K562 (cell line): Measurements from ENCODE around the gene SFSWAP. TPM values are rescaled to one million over a fixed set of nuclear protein-coding genes. Genes with fewer than 3 reads are reported as not detected.

Experiments
- ATAC-seq: fragments of 200-7000 bp; cut with Tn5 transposase; 3 replicates; pipeline ENCODE4 v1.9.1; 2020; ENCODE audit warnings: moderate library complexity
- BruUV-seq: library from RNA; stranded (reverse); fragments of 400-500 nt; replicated peaks from 2 replicates; lab custom pipeline; 2021; lab: Mats Ljungman, UMichigan
- CTCF ChIA-PET: fragments of 300-600 bp; formaldehyde crosslinking; extraction: SDS; loops from one replicate; lab custom pipeline; 2021; ENCODE audit warnings: low intra/inter-chr PET ratio; lab: Yijun Ruan, JAX
- POLR2A ChIA-PET: fragments of 300-600, 350-650 bp; sonication (Branson Sonifier 250); formaldehyde crosslinking; extraction: SDS; loops from one replicate; lab custom pipeline; 2021; ENCODE audit warnings: antibody characterized with exemption, inconsistent platforms; lab: Yijun Ruan, JAX
- DNase-seq, 4 experiments: peaks; one replicate each; pipeline versions ENCODE4 v3.0.0 to v3.0.0-alpha.2; 2011 to 2018; ENCODE audit warnings: low spot score in 3 of 4, mixed read lengths in 3 of 4; ENCODE audit errors: extremely low read depth in 1 of 4
- FAIRE-seq: peaks from 2 replicates; lab custom pipeline; 2011; peaks lifted over from hg19 to GRCh38; lab: Jason Lieb, UNC
- H2AFZ ChIP-seq: 2 replicates; pipeline ENCODE4 v1.6.0; 2011; ENCODE audit warnings: low read depth, low read length, control low read depth, inconsistent platforms
- H3K27ac ChIP-seq: fragments of 200-600 bp; 3 replicates; pipeline ENCODE4 v1.8.0; 2011; ENCODE audit warnings: low read depth, mild to moderate bottlenecking, control low read depth, inconsistent platforms, low read length, moderate library complexity, mixed read lengths; ENCODE audit errors: extremely low read depth
- H3K27me3 ChIP-seq, 2 experiments: fragments of 300-600 bp in 1 of 2; 2 replicates in 1 of 2; 3 replicates in 1 of 2; pipeline versions ENCODE4 v1.6.0 to v1.8.0; 2011; ENCODE audit warnings: inconsistent platforms in 2 of 2, low read length in 2 of 2, mild to moderate bottlenecking in 1 of 2, mixed read lengths in 1 of 2, moderate library complexity in 1 of 2; ENCODE audit not compliant: control insufficient read depth in 2 of 2, insufficient read depth in 2 of 2
- H3K36me3 ChIP-seq: fragments of 300-600 bp; 3 replicates; pipeline ENCODE4 v1.8.0; 2011; ENCODE audit warnings: mild to moderate bottlenecking, low read length, inconsistent platforms; ENCODE audit not compliant: control insufficient read depth, insufficient read depth
- H3K4me1 ChIP-seq, 2 experiments: fragments of 200-600 bp in 1 of 2; replicated peaks in 1 of 2; 2 replicates in 1 of 2; 3 replicates in 1 of 2; pipeline versions ENCODE4 v1.5.1 to v1.8.0; 2011; ENCODE audit warnings: inconsistent platforms in 2 of 2, low read length in 2 of 2, mild to moderate bottlenecking in 1 of 2, mixed read lengths in 1 of 2, moderate library complexity in 1 of 2; ENCODE audit not compliant: control insufficient read depth in 2 of 2, insufficient read depth in 2 of 2
- H3K4me2 ChIP-seq: 2 replicates; pipeline ENCODE4 v1.6.1; 2011; ENCODE audit warnings: low read length, control low read depth, inconsistent platforms, mixed read lengths; ENCODE audit not compliant: insufficient read depth
- H3K4me3 ChIP-seq: fragments of 200-600 bp; sonication (generic), shearing (Covaris generic); 2 replicates; pipeline ENCODE4 v1.5.1; 2016; ENCODE audit warnings: control low read depth, inconsistent platforms
- H3K79me2 ChIP-seq: fragments of 200-600 bp; 3 replicates; pipeline ENCODE4 v1.8.0; 2011; ENCODE audit warnings: low read length, inconsistent platforms; ENCODE audit not compliant: control insufficient read depth, insufficient read depth
- H3K9ac ChIP-seq, 2 experiments: 2 replicates each; pipeline versions ENCODE4 v1.6.0 to v1.6.1; 2011; ENCODE audit warnings: low read depth in 2 of 2, low read length in 2 of 2, control low read depth in 1 of 2, inconsistent platforms in 1 of 2, mild to moderate bottlenecking in 1 of 2, mixed read lengths in 1 of 2; ENCODE audit not compliant: insufficient read depth in 1 of 2
- H3K9me1 ChIP-seq: one replicate; pipeline ENCODE4 v1.6.0; 2011; ENCODE audit warnings: inconsistent platforms, mild to moderate bottlenecking, low read length, moderate library complexity; ENCODE audit not compliant: control insufficient read depth, insufficient read depth
- H3K9me3 ChIP-seq: replicated peaks from 2 replicates; pipeline ENCODE4 v1.5.1; 2011; ENCODE audit warnings: low read depth, low read length, inconsistent platforms; ENCODE audit not compliant: control insufficient read depth, insufficient read depth
- H4K20me1 ChIP-seq: replicated peaks from 2 replicates; pipeline ENCODE4 v1.6.1; 2011; ENCODE audit warnings: low read length, inconsistent platforms, mixed read lengths; ENCODE audit not compliant: control insufficient read depth, insufficient read depth
- CLOCK ChIP-seq: fragments of 250-450 bp; sonication (Bioruptor Pico); IDR thresholded peaks from 2 replicates; pipeline ENCODE4 v1.4.0; 2020; ENCODE audit warnings: mild to moderate bottlenecking, moderate library complexity, borderline replicate concordance
- HLTF ChIP-seq: fragments of 450-650 bp; IDR thresholded peaks from 2 replicates; pipeline ENCODE4 v1.6.1; 2016
- KDM5B ChIP-seq: fragments of 200-600 bp; sonication (generic); IDR thresholded peaks from 2 replicates; pipeline ENCODE4 v1.6.1; 2012; ENCODE audit warnings: low read depth, mild to moderate bottlenecking, moderate library complexity, low read length, control low read depth, inconsistent platforms; ENCODE audit not compliant: insufficient replicate concordance
- PHB ChIP-seq: fragments of 250-450 bp; sonication (Bioruptor Pico); IDR thresholded peaks from 2 replicates; pipeline ENCODE4 v1.5.0; 2021
- PHF8 ChIP-seq: fragments of 200-600 bp; sonication (generic); IDR thresholded peaks from 2 replicates; pipeline ENCODE4 v1.6.1; 2012; ENCODE audit warnings: mixed run types, mild to moderate bottlenecking, inconsistent platforms, low read length, moderate library complexity, borderline replicate concordance
- RBM14 ChIP-seq: fragments of 200-400 bp; formaldehyde crosslinking; IDR thresholded peaks from 2 replicates; pipeline ENCODE4 v1.6.1; 2018; ENCODE audit warnings: low read depth, mild to moderate bottlenecking, low read length, moderate library complexity, borderline replicate concordance; ENCODE audit not compliant: insufficient read depth
- SREBF1 ChIP-seq: fragments of 150-350 bp; IDR thresholded peaks from 2 replicates; pipeline ENCODE4 v1.6.1; 2014; ENCODE audit warnings: antibody characterized with exemption, low read depth, low read length, borderline replicate concordance
- ZC3H8 ChIP-seq: fragments of 450-650 bp; IDR thresholded peaks from 2 replicates; pipeline ENCODE4 v1.6.1; 2017
- ZNF239 ChIP-seq: fragments of 250-450 bp; sonication (Bioruptor Pico); IDR thresholded peaks from 2 replicates; pipeline ENCODE4 v1.4.0; 2020; ENCODE audit warnings: mild to moderate bottlenecking
- ZNF431 ChIP-seq: sonication (generic); formaldehyde crosslinking; IDR thresholded peaks from 2 replicates; pipeline ENCODE4 v1.8.0; 2022; ENCODE audit warnings: mild to moderate bottlenecking, missing genetic modification reagents
- ZNF57 ChIP-seq: fragments of 450-650 bp; formaldehyde crosslinking; IDR thresholded peaks from 2 replicates; pipeline ENCODE4 v1.4.0; 2020; ENCODE audit warnings: mild to moderate bottlenecking, moderate library complexity
- ZNF644 ChIP-seq: fragments of 200-800 bp; sonication (Bioruptor generic); IDR thresholded peaks from 2 replicates; pipeline ENCODE4 v1.6.1; 2016; ENCODE audit warnings: low read depth, missing genetic modification characterization, missing compliant biosample characterization
- ZNF655 ChIP-seq: fragments of 250-450 bp; sonication (Bioruptor Pico); IDR thresholded peaks from 2 replicates; pipeline ENCODE4 v1.5.0; 2021
- WGBS: fragments of 100-300 bp; shearing (Covaris generic); methylation state at CpG from one replicate; pipeline ENCODE4 v1.1.6; 2016; ENCODE audit warnings: low coverage, mixed read lengths; ENCODE audit not compliant: insufficient coverage; ENCODE audit errors: missing lambda C conversion rate; 5-methylcytosine and 5-hydroxymethylcytosine counted together
- in situ Hi-C: fragments of 300-500 bp; cut with MboI; formaldehyde crosslinking; loops from 4 replicates; pipeline ENCODE4 v1.15.0; 2018; ENCODE audit warnings: inconsistent platforms, mixed read lengths
- intact Hi-C: fragments of 100-400 bp; cut with micrococcal nuclease; formaldehyde crosslinking; loops from 2 replicates; pipeline ENCODE4 v1.14.2; 2022
- polyA plus RNA-seq, 8 experiments: library from polyadenylated mRNA; depleted of rRNA in 4 of 8; stranded (reverse) in 5 of 8; unstranded in 3 of 8; fragments of >200 nt; fragmentation: Nextera tagmentation in 2 of 8; fragmentation: Illumina TruSeq in 1 of 8; extraction: Ambion mirVana in 2 of 8; extraction: Trizol in 1 of 8; gene quantifications; 2 replicates each; pipeline versions ENCODE4 v1.2.1 to v1.2.3, GENCODE V29; 2011 to 2014; ENCODE audit warnings: inconsistent platforms in 1 of 8, missing spikeins in 1 of 8
- total RNA-seq, 7 experiments: library from RNA; depleted of rRNA in 6 of 7; stranded (reverse); fragments of >200 nt in 6 of 7; fragmentation: Illumina TruSeq in 2 of 7; extraction: Trizol in 2 of 7; gene quantifications; 2 replicates each; pipeline versions ENCODE4 v1.2.1 to v1.2.3, GENCODE V29; 2011 to 2021; ENCODE audit warnings: low replicate concordance in 1 of 7

Gene SFSWAP
- total and polyA plus RNA-seq, 9 of the 15 experiments (the other 6 are each of a cell fraction or from before 2014, with no cell fraction given), result 2.4 to 60.4 (median 32.6) TPM

- Histone ChIP-seq H3K27me3 (peaks cover 8 to 19% of the 10 kb centered on the region in 2 experiments; a peak in 3 of 5 replicates), H3K9me3 (no peaks in the 10 kb centered on the region), H3K4me1 (peaks cover 12 to 64% of the 10 kb centered on the region in 2 experiments; a peak in 4 of 5 replicates), H3K79me2 (peaks cover 21% of the 10 kb centered on the region), H3K27ac (no peak overlapping the region), H2AFZ (peak overlapping the region; percentile 70; the same call in 1 of the 2 replicates), H3K9ac (peak overlapping the region; percentile 47 to 92; a peak in 3 of 4 replicates), H3K4me2 (peak overlapping the region; percentile 63), H4K20me1 (0 out of 2 replicates have a peak, but pooled peaks cover 20% of the 10 kb centered on the region), H3K36me3 (no peaks in the 10 kb centered on the region), H3K4me3 (peak overlapping the region; percentile 54), H3K9me1 (no peaks in the 10 kb centered on the region)
- ChIA-PET POLR2A (no interaction called here), CTCF (interaction anchor here (0.7 to 2.1 kb wide), 2 partner anchors 71 to 726 kb away, joined by 3 to 11 read pairs; no protein-coding TSS in a partner anchor)
- FAIRE-seq (no peak), DNase-seq (no peak), ATAC-seq (no peak; the same call in 2 of the 3 replicates)
- WGBS, result 59% methylated on average over 19 of the region's 28 CpGs
- no TSS peak for BruUV-seq
- in situ Hi-C loops (loop anchor here (10.0 kb wide), 2 partner anchors 725 to 905 kb away; no protein-coding TSS in a partner anchor), intact Hi-C loops (loop anchor here (5.0 to 10.0 kb wide), 4 partner anchors 213 to 1065 kb away; no protein-coding TSS in a partner anchor)
- peak; percentile 11 for TF ChIP-seq KDM5B
- no peak for TF ChIP-seq CLOCK
- TF ChIP-seq ZNF239 (CRISPR knock-in tag), result no peak
- TF ChIP-seq HLTF, result no peak
- no peak for TF ChIP-seq PHB (CRISPR knock-in tag)
- no peak for TF ChIP-seq ZC3H8
- 0 out of 2 replicates have a peak, but pooled peaks have one; percentile 23 for TF ChIP-seq RBM14
- TF ChIP-seq SREBF1, result no peak
- TF ChIP-seq ZNF655 (CRISPR knock-in tag), result no peak
- no peak for TF ChIP-seq ZNF431 (CRISPR knock-in tag)
- peak; percentile 2; the same call in 1 of the 2 replicates for TF ChIP-seq PHF8
- TF ChIP-seq ZNF57 (CRISPR knock-in tag), result no peak
- no peak for TF ChIP-seq ZNF644 (tag)
These were observed 119.0 kb downstream of the SFSWAP start for GRCh38 chr12:131829791-131830334.
